Measurements from ENCODE around the gene METTL17.
A peak's percentile ranks its signal among the peaks of the same experiment; 100 is the strongest.
"Not testable (repeated sequence)": the region's sequence is repeated elsewhere in the genome, so short reads cannot be mapped to it uniquely, and the experiment has no call there.

The METTL17 gene

DNA sequence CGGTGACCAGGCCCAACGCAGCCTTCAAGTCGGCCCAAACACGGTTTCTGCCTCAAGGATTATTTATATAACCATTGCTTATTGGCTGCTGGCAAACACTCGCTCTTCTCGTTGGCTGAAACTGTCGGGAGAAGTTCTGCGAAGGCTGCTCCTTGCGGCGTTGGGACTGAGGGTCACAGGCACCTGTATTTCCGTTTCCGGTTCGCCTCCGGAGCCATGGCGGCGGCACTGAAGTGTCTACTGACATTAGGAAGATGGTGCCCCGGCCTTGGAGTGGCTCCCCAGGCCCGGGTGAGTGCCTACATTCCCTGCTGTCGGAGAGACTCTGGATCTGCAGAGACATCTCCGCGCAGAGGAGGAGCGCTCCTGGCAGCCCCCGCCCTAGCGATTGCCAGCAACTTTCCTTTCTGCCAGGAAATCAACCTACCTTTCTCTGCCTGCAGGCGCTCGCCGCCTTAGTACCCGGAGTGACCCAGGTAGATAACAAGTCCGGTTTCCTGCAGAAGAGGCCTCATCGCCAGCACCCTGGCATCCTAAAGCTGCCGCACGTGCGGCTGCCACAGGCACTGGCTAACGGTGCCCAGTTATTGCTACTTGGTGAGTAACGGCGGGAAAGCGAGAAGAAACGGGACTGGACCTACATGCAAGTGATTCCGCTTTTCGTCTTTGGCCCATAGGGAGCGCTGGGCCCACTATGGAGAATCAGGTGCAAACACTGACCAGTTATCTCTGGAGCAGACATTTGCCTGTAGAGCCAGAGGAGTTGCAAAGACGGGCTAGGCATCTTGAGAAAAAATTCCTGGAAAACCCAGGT lies at the start of gene METTL17:
Gene METTL17, plus strand, starts transcription at position 194 of the 814 bp plus-strand sequence. Its CDS starts 23 bp downstream, at position 217.
- peak; percentile 92 for DNase-seq

GRCh38 chr14:20945146-20945545 lies 44.6 kb upstream of the METTL17 start:
- DNase-seq: not testable (repeated sequence)

DNA sequence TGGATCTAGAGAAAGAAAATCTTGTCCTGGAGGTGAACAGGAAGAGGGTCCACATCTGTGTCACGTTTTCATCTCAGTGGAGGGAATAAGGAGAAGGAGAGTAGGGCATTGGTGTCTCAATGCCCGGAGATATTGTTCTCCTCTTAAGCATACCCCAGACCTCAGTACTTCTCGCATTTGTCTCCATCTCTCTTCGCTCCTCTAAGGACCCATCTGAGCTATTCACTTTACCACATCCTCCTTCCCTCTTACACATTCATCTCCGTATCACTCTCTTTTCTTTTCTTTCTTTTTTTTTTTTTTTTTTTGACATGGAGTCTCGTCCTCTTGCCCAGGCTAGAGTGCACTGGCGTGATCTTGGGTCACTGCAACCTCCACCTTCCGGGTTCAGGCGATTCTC lies 43.1 kb upstream of the METTL17 start:
- not testable (repeated sequence) for DNase-seq

DNA sequence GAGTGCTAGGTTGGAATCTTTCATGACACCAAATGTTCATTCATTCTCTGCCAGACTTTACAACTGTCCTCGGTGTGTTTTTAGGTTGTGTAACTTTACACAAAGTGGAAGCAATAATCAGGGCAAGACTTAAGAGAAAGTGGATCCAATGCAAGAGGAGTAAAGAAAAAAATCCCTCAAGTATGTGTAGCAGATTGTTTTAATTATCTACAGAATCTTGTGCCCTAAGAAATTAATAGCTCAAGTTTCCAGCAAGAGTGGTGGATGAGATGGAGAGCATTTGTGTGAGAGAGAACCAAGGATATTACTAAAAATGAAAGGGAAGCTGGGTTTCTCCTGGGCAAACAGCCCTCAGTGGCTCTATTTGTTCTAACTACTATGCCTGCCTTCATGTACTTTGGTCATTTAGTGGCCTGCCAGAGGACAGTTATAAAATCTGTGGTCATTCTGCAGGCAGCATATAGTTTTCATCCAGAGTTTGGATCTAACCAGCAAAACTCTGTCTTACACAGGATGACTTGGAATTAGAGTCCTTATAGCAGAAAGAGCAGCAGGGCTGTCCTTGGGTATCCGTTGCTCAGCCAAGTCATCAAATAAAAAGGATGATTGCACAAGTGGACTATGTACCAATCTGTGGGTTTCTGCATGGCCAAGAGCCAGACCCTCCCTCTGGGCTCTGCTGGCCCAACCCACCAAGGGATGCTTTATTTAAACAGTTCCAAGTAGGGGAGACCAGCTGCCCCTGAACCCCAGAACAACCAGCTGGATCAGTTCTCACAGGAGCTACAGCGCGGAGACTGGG lies 34.8 kb upstream of the METTL17 start, which contains the start of gene RNASE2:
Gene RNASE2, plus strand, starts transcription at position 752 of the 802 bp plus-strand sequence. CDS start 285 bp downstream, outside the sequence.
- not testable (repeated sequence) for DNase-seq

DNA sequence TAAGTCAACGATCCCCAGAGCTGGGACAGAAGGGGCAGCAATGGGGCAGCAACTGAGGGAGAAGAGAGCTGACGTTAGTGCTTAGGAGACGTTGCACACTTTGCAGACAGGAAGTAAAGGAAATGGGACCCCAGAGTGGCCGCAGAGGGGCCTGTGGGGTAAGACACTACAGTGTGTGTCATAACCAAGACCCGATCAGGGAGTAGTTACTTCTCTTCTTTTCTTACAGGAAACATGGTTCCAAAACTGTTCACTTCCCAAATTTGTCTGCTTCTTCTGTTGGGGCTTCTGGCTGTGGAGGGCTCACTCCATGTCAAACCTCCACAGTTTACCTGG lies 34.3 kb upstream of the METTL17 start:
- not testable (repeated sequence) for DNase-seq

DNA sequence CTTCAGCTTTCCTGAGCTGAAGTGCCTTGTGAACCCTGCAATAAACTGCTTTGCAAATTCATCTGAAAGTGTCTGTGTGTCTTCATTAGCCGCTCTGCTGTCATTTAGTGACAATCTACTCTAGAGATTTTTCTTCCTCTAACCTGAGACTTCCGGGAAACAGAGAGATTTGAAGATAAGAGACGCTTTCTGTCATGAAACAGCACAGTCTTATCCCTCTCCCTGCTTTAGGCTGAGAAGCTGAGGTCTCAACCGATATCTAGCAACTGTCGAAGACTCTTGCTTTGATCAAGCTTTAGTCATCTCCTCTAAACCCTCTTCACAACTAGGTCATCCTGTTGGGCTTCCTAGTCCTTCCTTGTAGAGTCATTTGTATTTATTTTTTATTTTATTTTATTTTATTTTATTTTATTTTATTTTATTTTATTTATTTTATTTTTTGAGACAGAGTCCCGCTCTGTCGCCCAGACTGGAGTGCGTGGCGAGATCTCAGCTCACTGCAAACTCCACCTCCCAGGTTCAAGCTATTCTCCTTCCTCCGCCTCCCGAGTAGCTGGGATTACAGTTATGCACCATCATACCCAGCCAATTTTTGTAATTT lies 33.3 kb upstream of the METTL17 start:
- DNase-seq: no peak

- DNase-seq: not testable (repeated sequence)
These were observed 30.8 kb upstream of the METTL17 start for GRCh38 chr14:20958946-20959345.

- no peak for DNase-seq
These were observed 20.4 kb upstream of the METTL17 start for GRCh38 chr14:20969336-20969735.

DNA sequence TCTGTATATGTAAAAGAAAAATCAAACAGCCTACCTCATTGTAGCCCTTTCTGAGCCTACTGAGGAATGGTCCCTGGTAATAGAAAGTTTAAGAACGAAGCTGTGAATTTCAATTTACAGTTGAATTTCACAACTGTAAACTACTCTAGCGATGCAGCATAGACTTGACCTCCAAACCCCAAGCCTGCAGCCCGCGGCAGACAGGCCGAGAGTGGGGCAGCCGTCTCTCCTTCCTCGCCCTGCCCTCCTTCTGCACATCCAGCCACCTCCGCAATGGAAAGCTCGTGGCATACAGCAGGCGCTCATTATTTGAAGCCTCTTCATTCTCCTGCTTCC lies 19.2 kb upstream of the METTL17 start:
- DNase-seq: no peak

DNA sequence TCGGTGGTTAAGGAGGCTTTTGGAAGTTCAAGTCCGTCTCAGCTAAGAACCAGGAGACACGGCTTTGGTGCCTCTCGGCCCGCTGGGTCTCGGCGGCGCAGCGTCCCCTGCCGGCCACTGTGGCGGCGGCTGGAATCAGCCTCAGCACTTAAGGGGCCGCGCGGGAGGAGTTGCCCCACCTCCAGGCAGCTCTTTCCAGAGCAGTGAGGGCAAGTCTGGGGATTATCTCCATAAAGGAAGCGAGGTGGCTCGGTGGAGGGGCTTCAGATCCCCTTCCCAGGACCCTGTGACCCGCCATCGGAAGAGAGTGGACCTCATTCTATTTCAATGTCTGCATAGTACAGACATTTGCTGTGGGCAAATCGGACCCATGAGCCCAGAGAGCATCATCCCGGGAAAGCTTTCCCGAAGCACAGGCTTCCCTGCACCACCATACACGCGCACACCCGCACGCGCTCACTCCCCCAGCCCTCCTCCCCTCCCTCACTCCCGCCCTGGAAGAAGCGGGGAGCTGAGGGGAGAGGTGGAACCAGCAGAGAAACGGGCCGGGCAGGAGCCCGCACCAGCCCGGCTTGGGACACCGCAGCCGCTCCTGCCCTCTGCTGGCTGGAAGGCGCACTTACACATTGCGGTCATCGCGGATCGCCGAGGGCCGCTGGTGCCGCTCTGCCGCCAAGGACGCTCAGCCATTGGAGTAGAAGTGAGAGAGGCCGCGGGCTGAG lies 18.6 kb upstream of the METTL17 start:
- peak; percentile 79 for DNase-seq

- no peak for DNase-seq
These were observed 18.1 kb upstream of the METTL17 start for GRCh38 chr14:20971705-20972021.

DNA sequence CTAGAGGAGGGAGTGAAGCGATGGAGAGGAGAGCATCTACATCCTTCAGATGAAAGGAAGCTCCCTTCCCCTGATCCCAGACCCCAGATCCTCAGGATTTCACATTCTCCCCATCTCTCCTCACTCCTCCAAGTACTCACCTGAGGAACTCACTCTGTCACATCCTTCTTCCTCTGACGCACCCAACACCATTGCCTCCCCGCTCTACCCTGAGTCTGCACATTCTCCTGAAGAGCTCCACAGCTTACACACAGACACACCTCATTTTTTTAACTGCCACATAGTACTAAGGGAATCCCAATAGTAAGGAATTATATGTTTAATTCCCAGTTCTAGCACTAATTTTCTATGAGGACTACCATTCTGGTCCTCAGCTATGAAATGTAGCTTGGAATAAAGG lies 16.3 kb upstream of the METTL17 start:
- no peak for DNase-seq

DNA sequence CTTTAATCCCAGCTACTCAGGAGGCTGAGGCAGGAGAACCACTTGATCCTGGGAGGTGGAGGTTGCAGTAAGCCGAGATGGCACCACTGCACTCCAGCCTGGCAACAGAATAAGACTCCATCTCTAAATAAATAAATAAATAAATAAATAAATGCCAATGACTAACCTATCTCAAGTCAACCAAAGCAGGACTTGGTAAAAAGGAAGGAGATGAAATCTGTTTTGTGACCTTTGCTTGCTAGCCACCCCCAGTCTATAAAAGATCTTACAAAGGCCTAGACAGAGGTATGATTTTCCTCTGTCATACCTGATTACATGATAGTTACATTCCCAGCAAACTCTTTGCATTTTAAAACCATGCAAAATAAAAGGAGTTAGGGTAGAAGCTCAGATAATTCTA lies 13.5 kb upstream of the METTL17 start:
- DNase-seq: no peak

GRCh38 chr14:20978687-20979086 lies 11.1 kb upstream of the METTL17 start:
- DNase-seq: no peak

DNA sequence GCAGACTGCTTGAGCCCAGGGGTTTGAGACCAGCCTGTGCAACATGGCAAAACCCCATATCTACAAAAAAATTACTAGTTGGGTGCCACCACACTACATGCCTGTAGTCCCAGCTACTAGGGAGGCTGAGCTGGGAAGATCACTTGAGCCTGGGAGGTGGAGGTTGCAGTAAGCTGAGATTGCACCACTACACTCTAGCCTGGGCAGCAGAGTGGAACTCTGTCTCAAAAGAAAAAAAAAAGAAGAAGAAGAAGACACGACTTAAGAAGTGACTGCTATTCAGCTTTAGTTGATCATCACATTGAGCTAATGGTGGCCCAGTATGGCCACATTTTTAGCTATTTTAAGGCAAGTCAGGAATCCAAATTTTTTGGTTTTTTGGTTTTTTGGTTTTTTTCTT lies 8.9 kb upstream of the METTL17 start:
- DNase-seq: no peak

- DNase-seq: no peak
These were observed 7.0 kb upstream of the METTL17 start for GRCh38 chr14:20982646-20983369.

DNA sequence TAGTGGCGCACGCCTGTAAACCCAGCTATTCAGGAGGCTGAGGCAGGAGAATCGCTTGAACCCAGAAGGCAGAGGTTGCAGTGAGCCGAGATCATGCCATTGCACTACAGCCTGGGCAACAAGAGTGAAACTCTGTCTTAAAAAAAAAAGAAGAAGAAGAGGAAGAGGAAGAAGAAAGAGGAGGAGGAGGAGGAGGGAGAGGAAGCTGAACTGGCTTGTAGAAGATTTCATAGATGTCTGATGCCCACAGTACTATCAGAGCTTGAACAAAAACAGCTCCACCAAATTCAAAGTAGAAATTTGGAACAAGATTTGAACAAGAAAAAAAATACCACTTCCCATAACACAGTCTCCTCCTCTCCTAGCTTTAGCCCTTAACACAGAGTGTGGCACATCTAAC lies 4.1 kb upstream of the METTL17 start:
- not testable (repeated sequence) for DNase-seq

- no peak for DNase-seq
These were observed 3.0 kb upstream of the METTL17 start for GRCh38 chr14:20986811-20987210.

DNA sequence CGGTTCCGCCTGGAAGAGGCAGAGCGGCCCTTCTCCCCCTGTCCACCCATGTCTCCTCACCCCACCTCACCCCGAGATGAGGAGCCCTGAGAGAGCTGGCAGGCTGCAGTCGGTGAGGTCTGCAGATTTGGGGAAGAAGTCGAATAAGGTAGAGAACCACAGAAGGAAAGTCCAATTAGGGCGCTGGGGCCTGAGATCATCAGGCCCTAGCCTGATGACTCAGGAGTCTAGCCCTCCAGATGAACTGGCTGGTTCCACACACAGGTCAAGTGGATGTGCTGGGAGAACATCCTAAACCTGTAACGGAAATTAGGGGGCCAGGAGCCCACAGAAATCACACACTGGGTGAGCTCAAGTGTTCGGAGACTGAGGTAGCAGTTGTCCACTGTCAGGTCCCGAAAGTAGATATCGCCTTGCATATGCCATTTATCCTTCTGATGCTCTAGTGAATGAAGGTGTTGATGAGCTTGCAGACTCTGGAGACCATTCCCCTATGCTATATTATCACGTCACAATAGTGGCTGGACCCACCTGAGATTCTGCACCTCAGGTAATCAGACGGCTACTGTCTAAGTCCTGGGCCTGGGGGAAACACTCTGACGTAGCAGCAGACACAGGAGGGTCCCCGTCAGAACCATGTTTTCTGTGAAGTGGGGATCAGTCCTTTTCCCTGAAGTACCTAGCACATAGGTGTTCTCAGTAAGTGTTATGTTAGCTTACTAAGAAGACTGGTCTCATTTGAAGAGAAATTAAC lies 886 bp upstream of the METTL17 start:
- DNase-seq: no peak

GRCh38 chr14:20989471-20989786 lies 351 bp upstream of the METTL17 start:
- DNase-seq: no peak

- no peak for DNase-seq
These were observed 6.7 kb downstream of the METTL17 start for GRCh38 chr14:20996521-20996920.

- no peak for DNase-seq
These were observed 7.3 kb downstream of the METTL17 start for GRCh38 chr14:20997115-20997514.
